ENCODE results near the gene MINDY1. TPM values are rescaled to one million over a fixed set of nuclear protein-coding genes. Genes with fewer than 3 reads are reported as not detected.

The MINDY1 gene
- total and polyA plus RNA-seq, 2 donors (not counting 3 experiments of a cell fraction or from before 2014, with no cell fraction given), result 12.0 to 15.4 TPM

DNA sequence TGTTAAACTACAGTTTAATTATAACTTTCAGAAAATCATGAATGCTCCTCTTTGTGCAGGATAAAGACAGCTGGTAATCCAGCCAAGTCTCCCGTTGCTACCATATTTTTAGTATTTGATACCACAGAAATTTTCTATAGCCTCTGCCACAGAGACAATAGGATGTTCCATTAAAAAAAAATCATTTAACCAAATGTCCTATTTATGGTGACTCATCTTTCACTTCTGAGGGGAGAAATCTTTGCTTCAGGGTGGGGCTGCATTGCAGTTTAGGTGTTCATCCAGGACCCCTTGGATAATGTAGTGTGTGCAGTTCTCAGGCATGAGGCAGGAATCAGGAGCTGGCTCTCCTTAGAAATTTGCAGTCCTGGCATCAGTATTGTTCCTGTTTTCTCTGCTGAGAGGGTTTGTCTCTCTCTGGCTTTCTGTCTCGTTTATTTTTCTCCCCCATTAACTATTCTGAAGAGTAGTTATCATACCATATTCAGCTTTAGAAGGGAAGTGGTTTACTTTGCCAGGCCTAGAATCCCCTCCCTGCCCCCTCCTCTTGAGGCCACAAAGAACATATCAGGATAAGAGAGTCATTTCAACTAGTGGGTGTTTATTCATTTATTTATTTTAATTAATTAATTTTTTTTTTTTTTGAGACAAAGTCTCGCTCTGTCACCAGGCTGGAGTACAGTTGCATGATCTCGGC is 4.6 kb upstream of the MINDY1 start:
- H3K79me2 ChIP-seq (ENCODE audit: control insufficient read depth, insufficient read depth, low read length), result no peaks in the 10 kb centered on the region
- no peaks in the 10 kb centered on the region for H3K9me1 ChIP-seq (replicated peaks; ENCODE audit: control insufficient read depth, extremely low read depth, insufficient read depth, low read length)
- no peak overlapping the region for H3K4me3 ChIP-seq (replicated peaks in 1 of 3; ENCODE audit: insufficient read depth in 1 of 3, low read depth in 1 of 3, low read length in 3 of 3)
- H3K9ac ChIP-seq (replicated peaks; ENCODE audit: extremely low read depth, insufficient read depth, low read length), result no peak overlapping the region
- CTCF ChIA-PET, result interaction anchor here (0.7 to 1.7 kb wide), 4 partner anchors 13 to 153 kb away, joined by 3 to 5 read pairs (median 4); partner anchors contain the start of gene C1orf56
- BruUV-seq (replicated peaks), result no TSS peak
- intact Hi-C loops (cut with micrococcal nuclease) (no loop called here), dilution Hi-C loops (cut with MboI; ENCODE audit: extremely low pct_ligation_motif_present, low sequenced_read_pairs) (no loop called here)
- TF ChIP-seq MYC (IDR thresholded peaks at IDR 0.05; ENCODE audit: low read depth, low read length) (no peak), FOS (IDR thresholded peaks at IDR 0.05; ENCODE audit: borderline replicate concordance, insufficient read depth, low read length) (peak; percentile 14)
- no peaks in the 10 kb centered on the region for H3K27me3 ChIP-seq (ENCODE audit: control insufficient read depth in 2 of 2, insufficient read depth in 2 of 2, low read length in 2 of 2)
- no peak overlapping the region for H3K27ac ChIP-seq (ENCODE audit: insufficient read depth, low read depth, low read length)
- peaks cover 21% of the 10 kb centered on the region for H3K4me1 ChIP-seq (ENCODE audit: control insufficient read depth, extremely low read depth, insufficient read depth, low read length)
- H3K9me3 ChIP-seq (replicated peaks; ENCODE audit: control insufficient read depth, insufficient read depth, low read length), result no peaks in the 10 kb centered on the region
- H2AFZ ChIP-seq (ENCODE audit: low read depth, low read length), result no peak overlapping the region
- no peak for FAIRE-seq
- POLR2A ChIA-PET, result interaction anchor here (0.7 kb wide), 1 partner anchor 460 kb away, joined by 5 read pairs; no protein-coding TSS in a partner anchor
- H4K20me1 ChIP-seq (replicated peaks; ENCODE audit: control insufficient read depth, extremely low read depth, insufficient read depth, low read length), result no peaks in the 10 kb centered on the region
- H3K4me2 ChIP-seq (ENCODE audit: insufficient read depth, low read length), result no peak overlapping the region
- no peak for DNase-seq (ENCODE audit: low read depth, low spot score)
- no peaks in the 10 kb centered on the region for H3K36me3 ChIP-seq (ENCODE audit: control insufficient read depth in 2 of 2, extremely low read depth in 1 of 2, insufficient read depth in 2 of 2, low read length in 2 of 2)

DNA sequence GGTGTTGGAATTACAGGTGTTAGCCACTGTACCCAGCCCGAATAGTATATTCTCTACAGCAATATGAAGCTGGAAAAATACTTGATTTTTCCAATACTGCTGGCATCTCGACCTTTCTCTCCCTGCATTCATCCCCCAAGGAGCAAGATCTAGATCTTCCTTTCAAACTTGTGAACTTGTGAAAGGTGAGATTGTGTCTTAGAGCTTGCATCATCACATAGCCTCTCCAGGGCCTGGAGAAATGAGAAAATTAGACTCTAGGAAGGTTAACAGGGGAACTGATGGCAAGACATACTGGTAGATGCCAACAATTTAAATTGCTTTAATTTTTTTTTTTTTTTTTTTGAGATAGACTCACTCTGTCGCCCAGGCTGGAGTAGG is 3.6 kb upstream of the MINDY1 start:
- H4K20me1 ChIP-seq (replicated peaks; ENCODE audit: control insufficient read depth, extremely low read depth, insufficient read depth, low read length), result no peaks in the 10 kb centered on the region
- no peaks in the 10 kb centered on the region for H3K36me3 ChIP-seq (ENCODE audit: control insufficient read depth in 2 of 2, extremely low read depth in 1 of 2, insufficient read depth in 2 of 2, low read length in 2 of 2)
- BruUV-seq (replicated peaks), result no TSS peak
- TF ChIP-seq POLR2AphosphoS5 (IDR thresholded peaks at IDR 0.05; ENCODE audit: insufficient read depth, low read depth, low read length), result no peak
- H3K27me3 ChIP-seq (ENCODE audit: control insufficient read depth in 2 of 2, insufficient read depth in 2 of 2, low read length in 2 of 2), result no peaks in the 10 kb centered on the region
- ChIA-PET CTCF (interaction anchor here (0.7 to 1.7 kb wide), 3 partner anchors 14 to 152 kb away, joined by 3 to 4 read pairs (median 3); no protein-coding TSS in a partner anchor), POLR2A (no interaction called here)
- H3K9me3 ChIP-seq (replicated peaks; ENCODE audit: control insufficient read depth, insufficient read depth, low read length), result no peaks in the 10 kb centered on the region
- intact Hi-C loops (cut with micrococcal nuclease), result no loop called here
- H3K27ac ChIP-seq (ENCODE audit: insufficient read depth, low read depth, low read length), result no peak overlapping the region
- H3K4me2 ChIP-seq (ENCODE audit: insufficient read depth, low read length), result no peak overlapping the region
- no peak overlapping the region for H3K9ac ChIP-seq (replicated peaks; ENCODE audit: extremely low read depth, insufficient read depth, low read length)
- FAIRE-seq, result no peak
- H3K4me3 ChIP-seq (replicated peaks in 1 of 3; ENCODE audit: insufficient read depth in 1 of 3, low read depth in 1 of 3, low read length in 3 of 3), result no peak overlapping the region
- peaks cover 28% of the 10 kb centered on the region for H3K4me1 ChIP-seq (ENCODE audit: control insufficient read depth, extremely low read depth, insufficient read depth, low read length)
- H3K9me1 ChIP-seq (replicated peaks; ENCODE audit: control insufficient read depth, extremely low read depth, insufficient read depth, low read length), result no peaks in the 10 kb centered on the region
- no peaks in the 10 kb centered on the region for H3K79me2 ChIP-seq (ENCODE audit: control insufficient read depth, insufficient read depth, low read length)
- no peak overlapping the region for H2AFZ ChIP-seq (ENCODE audit: low read depth, low read length)
- dilution Hi-C loops (cut with MboI; ENCODE audit: extremely low pct_ligation_motif_present, low sequenced_read_pairs), result no loop called here
- no peak for DNase-seq (ENCODE audit: low read depth, low spot score)

Measured in endothelial cell of umbilical vein (primary cell).